KG1 (cell line): ENCODE data around the gene POLR1E.
A peak's percentile ranks its signal among the peaks of the same experiment; 100 is the strongest.

Experiments
- DNase-seq: peaks from one replicate; lab custom pipeline; 2025; lab: John Stamatoyannopoulos, UW

Gene POLR1E

GRCh38 chr9:37485389-37486255, at the start of gene POLR1E:
TSS of gene POLR1E (plus strand) at chr9:37485948. CDS start at chr9:37486048, 100 bp downstream.
- DNase-seq: peak; percentile 87

DNA sequence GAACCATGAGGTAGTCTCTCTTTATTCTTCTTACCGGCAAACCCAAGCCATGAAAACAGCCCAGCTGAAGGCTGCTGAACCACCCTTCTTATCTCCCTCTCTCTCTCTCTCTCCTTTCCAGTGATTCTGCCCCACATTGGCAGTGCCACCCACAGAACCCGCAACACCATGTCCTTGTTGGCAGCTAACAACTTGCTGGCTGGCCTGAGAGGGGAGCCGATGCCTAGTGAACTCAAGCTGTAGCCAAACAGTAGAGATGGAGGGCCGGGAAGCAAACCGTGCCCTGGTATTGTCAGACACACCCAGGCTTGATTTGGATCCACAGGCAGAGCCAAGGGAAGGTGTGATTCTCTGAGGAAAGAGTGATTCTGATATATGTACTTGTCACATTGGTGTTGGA, 49.2 kb upstream of the POLR1E start:
- DNase-seq: no peak

DNA sequence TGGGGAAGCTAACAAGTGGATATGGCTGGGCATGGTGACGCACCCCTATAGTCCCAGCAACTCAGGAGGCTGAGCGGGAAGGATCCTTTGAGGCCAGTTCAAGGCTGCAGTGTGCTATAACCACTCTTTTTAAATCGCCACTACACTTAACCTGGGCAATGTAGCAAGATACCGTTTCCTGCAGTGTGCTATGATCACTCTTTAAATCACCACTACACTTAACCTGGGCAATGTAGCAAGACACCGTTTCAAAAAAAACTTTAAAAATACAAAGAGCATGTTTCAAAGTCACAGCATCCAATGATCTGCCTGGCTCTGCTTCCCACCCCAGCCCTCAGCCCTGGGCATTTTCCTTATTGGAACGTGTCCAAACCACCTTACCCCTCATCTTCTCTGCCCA, 48.7 kb upstream of the POLR1E start:
- DNase-seq: no peak

GRCh38 chr9:37437621-37438020, 48.1 kb upstream of the POLR1E start:
- DNase-seq: no peak

- no peak for DNase-seq
Measured at GRCh38 chr9:37438359-37438758, 47.4 kb upstream of the POLR1E start.

DNA sequence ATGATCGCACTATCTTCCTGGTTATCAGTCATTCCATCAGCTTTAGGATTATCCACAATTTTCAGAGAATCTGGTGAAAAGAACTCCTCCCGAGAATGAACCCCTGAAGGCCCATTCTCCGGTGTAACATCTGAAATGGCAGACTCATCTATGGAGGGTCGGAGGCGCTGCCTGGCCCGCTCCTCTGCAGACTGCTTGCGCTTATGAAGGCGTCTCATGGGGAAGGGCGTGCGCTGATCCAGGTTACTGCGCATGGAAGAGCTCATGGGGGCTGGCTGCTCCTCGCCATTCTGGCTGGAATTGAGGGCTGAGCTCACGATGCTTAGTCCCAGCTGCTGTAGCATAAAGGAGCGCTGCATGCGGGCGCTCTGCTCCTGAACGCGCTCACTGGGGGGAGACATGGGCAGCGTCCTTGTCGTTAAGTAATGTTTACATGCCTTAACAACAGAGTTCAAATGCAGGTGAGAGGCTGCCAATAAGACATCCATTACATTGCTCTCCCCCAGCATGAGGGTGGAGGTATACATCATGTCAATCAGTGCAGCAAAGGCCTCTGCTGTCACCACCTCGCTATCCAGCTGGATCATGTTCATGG, 43.9 kb upstream of the POLR1E start:
- no peak for DNase-seq

- DNase-seq: no peak
Measured at GRCh38 chr9:37442556-37442955, 43.2 kb upstream of the POLR1E start.

GRCh38 chr9:37443566-37443965, 42.2 kb upstream of the POLR1E start:
- DNase-seq: no peak

GRCh38 chr9:37444890-37445289, 40.9 kb upstream of the POLR1E start:
- DNase-seq: no peak

- no peak for DNase-seq
Measured at GRCh38 chr9:37445832-37446231, 39.9 kb upstream of the POLR1E start.

- DNase-seq: no peak
Measured at GRCh38 chr9:37446401-37446800, 39.3 kb upstream of the POLR1E start.

DNA sequence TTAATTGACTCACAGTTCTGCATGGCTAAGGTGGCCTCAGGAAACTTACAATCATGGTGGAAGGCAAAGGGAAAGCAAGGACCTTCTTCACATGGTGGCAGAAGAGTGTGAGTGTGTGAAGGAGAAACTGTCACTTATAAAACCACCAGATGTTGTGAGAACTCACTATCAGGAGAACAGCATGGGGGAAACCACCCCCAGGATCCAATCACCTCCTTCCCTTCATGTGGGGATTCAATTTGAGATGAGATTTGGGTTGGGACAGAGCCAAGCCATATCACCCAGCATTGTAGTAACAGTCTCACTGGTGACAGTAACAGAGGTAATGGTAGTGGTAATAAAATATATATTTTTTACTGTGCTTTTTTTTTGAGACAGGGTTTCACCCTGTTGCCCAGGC, 38.6 kb upstream of the POLR1E start:
- DNase-seq: no peak

GRCh38 chr9:37449862-37450632, 35.7 kb upstream of the POLR1E start:
- no peak for DNase-seq

- no peak for DNase-seq
Measured at GRCh38 chr9:37451628-37452027, 34.1 kb upstream of the POLR1E start.

- DNase-seq: no peak
Measured at GRCh38 chr9:37452611-37453010, 33.1 kb upstream of the POLR1E start.

GRCh38 chr9:37453827-37454226, 31.9 kb upstream of the POLR1E start:
- no peak for DNase-seq

DNA sequence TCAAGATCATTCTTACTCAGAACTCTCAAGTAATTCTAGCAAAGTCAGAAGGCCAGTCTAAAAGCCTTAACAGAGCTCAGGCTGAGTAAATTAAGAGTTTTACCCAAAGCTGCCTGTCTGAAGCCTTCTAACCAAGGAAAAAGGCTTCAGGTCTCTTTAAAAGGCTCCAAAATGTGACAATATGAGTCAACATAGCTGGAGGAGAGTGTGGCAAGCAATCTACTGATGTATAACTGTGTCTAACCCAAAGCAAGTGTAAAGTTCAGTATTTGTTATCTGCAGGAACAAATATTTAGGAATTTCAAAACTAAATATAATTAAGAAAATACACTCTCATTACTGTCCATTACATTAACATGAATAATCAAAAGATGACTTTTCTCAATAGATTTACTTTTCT, 31.5 kb upstream of the POLR1E start:
- no peak for DNase-seq

- DNase-seq: no peak
Measured at GRCh38 chr9:37455884-37456647, 29.7 kb upstream of the POLR1E start.

GRCh38 chr9:37456817-37457216, 28.9 kb upstream of the POLR1E start:
- no peak for DNase-seq

GRCh38 chr9:37464006-37464405, 21.7 kb upstream of the POLR1E start:
- no peak for DNase-seq

DNA sequence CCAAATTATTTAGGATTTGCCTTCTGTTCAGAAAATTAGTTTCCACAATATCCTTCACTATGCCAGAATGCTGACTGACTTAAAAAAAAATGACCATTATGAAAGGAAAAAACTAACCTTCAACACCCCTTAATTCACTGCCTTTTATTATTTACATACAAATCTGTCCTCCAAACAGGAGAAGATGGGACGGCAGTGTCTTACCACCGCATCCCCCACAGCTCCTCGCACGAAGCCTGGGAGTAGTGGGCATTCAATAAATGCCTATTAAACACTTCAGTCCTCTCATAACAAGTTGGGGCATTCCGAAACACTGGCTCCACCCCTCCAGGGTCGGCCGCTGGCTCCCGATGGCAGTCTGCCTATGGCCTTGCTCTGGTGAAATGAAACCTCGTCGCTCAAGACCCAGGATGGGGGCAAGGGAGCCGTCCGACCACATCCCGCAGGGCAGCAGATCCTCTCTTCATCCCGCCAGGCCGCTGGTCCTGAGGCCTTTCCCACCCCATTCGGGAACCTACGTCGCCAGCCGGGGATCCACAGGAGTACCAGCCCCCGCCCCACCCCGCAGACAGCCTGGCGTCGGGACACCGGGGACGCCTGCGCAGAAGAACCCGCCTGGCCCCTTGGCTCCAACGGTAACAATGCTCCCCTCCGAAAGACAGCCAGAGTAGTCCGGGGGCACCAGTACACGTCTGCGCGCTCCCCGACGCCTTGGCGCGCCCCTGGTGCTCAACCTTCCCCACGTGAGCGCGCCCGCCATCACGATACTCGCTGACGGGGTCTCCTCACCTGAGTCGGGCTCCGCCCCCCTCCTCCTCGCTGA, 21.1 kb upstream of the POLR1E start:
- peak; percentile 93 for DNase-seq
